Measurements from ENCODE around the gene FBP1. TPM values are rescaled to one million over a fixed set of nuclear protein-coding genes. Genes with fewer than 3 reads are reported as not detected.

FBP1 gene
- total RNA-seq, 1 donor from 2014 or later, result not detected

DNA sequence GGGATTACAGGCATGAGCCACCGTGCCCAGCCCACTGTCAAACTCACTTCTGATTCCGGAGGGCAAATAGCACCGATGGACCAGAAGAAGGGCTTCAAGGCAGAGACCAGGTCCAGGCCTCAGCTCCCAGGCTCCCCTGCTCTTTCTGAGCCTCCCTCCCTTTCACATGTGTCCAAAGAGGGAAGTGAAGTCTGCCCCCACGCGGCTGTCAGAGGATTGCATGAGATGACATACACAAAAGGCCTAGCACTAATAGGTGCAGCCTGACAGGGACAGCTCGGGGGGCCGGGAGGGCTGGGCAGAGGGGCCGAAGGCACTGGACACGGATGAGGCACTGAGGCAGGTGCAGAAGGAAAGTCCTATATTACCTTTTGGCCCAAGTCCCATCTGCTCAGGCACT, 16.1 kb downstream of the FBP1 start:
- TF ChIP-seq, protein P1, sequence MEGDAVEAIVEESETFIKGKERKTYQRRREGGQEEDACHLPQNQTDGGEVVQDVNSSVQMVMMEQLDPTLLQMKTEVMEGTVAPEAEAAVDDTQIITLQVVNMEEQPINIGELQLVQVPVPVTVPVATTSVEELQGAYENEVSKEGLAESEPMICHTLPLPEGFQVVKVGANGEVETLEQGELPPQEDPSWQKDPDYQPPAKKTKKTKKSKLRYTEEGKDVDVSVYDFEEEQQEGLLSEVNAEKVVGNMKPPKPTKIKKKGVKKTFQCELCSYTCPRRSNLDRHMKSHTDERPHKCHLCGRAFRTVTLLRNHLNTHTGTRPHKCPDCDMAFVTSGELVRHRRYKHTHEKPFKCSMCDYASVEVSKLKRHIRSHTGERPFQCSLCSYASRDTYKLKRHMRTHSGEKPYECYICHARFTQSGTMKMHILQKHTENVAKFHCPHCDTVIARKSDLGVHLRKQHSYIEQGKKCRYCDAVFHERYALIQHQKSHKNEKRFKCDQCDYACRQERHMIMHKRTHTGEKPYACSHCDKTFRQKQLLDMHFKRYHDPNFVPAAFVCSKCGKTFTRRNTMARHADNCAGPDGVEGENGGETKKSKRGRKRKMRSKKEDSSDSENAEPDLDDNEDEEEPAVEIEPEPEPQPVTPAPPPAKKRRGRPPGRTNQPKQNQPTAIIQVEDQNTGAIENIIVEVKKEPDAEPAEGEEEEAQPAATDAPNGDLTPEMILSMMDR (IDR thresholded peaks at IDR 0.05), result peak; percentile 37
- no peak overlapping the region for H3K27ac Mint-ChIP-seq (ENCODE audit: unreplicated experiment)
- no peaks in the 10 kb centered on the region for H3K27me3 Mint-ChIP-seq (ENCODE audit: unreplicated experiment)
- no peak for DNase-seq (ENCODE audit: extremely low spot score, unreplicated experiment)
- no peaks in the 10 kb centered on the region for H3K36me3 Mint-ChIP-seq (ENCODE audit: unreplicated experiment)
- H3K4me1 Mint-ChIP-seq (ENCODE audit: unreplicated experiment), result peaks cover 19% of the 10 kb centered on the region
- no peak overlapping the region for H3K4me3 Mint-ChIP-seq (ENCODE audit: unreplicated experiment)
- no peaks in the 10 kb centered on the region for H3K9me3 Mint-ChIP-seq (ENCODE audit: unreplicated experiment)

DNA sequence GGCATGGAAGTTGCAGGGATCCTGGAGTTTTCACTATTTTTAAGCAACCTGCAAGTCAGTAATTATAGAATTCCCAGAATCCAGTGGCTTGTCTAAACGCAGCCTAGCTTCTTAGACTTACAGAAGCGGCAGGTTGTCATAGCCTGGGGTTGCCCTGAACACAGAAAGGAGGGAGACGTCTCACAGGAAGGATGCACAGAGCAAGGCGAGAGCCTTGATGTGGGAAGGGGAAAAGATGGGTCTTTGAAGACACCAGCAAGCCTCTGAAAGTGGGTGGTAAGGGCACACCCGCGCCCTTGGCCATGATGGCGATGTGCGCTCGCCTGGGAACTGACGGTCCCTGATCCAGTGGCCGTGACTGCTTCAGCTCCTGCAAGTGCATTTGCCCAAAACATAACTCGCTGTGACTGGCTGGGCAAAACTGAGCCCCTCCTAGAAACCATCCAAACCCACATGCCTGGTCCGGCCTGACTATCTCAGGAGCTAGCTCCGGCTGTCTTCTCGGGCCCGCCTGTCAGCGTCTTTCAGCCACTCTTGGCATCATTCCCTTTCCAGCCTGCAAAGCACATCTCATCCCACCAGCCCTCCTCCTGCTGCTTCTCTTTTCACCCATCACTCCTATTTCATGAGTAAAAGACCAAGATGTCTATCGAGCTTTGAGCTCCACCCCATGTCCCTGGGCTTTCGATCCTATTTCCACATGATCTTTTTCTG, 17.1 kb downstream of the FBP1 start:
- no peaks in the 10 kb centered on the region for H3K36me3 Mint-ChIP-seq (ENCODE audit: unreplicated experiment)
- no peak overlapping the region for H3K4me3 Mint-ChIP-seq (ENCODE audit: unreplicated experiment)
- no peaks in the 10 kb centered on the region for H3K27me3 Mint-ChIP-seq (ENCODE audit: unreplicated experiment)
- peaks cover 19% of the 10 kb centered on the region for H3K4me1 Mint-ChIP-seq (ENCODE audit: unreplicated experiment)
- H3K9me3 Mint-ChIP-seq (ENCODE audit: unreplicated experiment), result no peaks in the 10 kb centered on the region
- no peak overlapping the region for H3K27ac Mint-ChIP-seq (ENCODE audit: unreplicated experiment)
- TF ChIP-seq, protein P1 (IDR thresholded peaks at IDR 0.05), result no peak
- DNase-seq (ENCODE audit: extremely low spot score, unreplicated experiment), result no peak

DNA sequence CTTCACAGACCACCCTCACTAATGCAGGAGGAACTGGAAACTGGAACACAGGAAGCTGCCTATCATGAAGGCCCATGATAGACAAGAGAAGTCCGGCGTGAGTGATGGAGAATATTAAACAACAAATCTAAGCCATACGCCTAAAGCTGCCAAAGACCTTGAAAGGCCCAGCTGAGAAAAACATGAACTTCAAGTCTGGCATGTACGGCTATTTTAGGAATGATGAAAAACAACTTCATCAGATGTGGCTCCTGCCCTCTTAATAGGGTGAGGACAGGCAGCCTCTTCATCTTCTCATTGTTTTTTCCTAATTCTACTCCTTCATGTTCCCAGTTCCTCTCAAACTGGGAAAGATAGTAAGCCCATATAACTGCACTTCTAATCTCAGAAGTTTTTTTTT, 20.3 kb downstream of the FBP1 start:
- no peaks in the 10 kb centered on the region for H3K9me3 Mint-ChIP-seq (ENCODE audit: unreplicated experiment)
- no peak overlapping the region for H3K27ac Mint-ChIP-seq (ENCODE audit: unreplicated experiment)
- H3K27me3 Mint-ChIP-seq (ENCODE audit: unreplicated experiment), result peaks cover 2% of the 10 kb centered on the region
- H3K4me1 Mint-ChIP-seq (ENCODE audit: unreplicated experiment), result peaks cover 10% of the 10 kb centered on the region
- TF ChIP-seq, protein P1 (IDR thresholded peaks at IDR 0.05), result no peak
- no peak overlapping the region for H3K4me3 Mint-ChIP-seq (ENCODE audit: unreplicated experiment)
- DNase-seq (ENCODE audit: extremely low spot score, unreplicated experiment), result no peak
- H3K36me3 Mint-ChIP-seq (ENCODE audit: unreplicated experiment), result no peaks in the 10 kb centered on the region

DNA sequence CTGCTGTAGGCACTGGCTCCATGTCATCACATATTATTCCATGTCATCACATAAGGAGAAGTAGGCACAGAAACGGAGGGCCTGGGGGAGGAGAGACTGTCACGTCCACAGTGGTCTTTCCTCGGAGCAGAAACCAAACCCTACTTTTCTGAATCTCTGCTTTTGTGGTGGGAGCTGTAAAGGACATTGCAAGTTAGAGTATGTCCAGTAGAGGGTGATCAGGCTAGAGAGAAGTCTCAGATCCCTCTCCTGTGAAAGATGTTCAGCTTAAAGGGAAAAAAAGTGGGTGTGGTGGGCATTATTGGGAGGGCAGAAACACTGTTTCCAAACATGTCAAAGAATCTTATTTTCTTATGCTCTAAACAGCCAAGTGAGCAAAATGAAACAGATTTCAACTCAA, 26.3 kb downstream of the FBP1 start:
- TF ChIP-seq, protein P1 (IDR thresholded peaks at IDR 0.05), result no peak
- Mint-ChIP-seq H3K9me3 (ENCODE audit: unreplicated experiment) (no peaks in the 10 kb centered on the region), H3K4me3 (ENCODE audit: unreplicated experiment) (no peak overlapping the region), H3K27ac (ENCODE audit: unreplicated experiment) (no peak overlapping the region), H3K27me3 (ENCODE audit: unreplicated experiment) (peaks cover 20% of the 10 kb centered on the region), H3K36me3 (ENCODE audit: unreplicated experiment) (no peaks in the 10 kb centered on the region), H3K4me1 (ENCODE audit: unreplicated experiment) (no peaks in the 10 kb centered on the region)
- DNase-seq (ENCODE audit: extremely low spot score, unreplicated experiment), result no peak

DNA sequence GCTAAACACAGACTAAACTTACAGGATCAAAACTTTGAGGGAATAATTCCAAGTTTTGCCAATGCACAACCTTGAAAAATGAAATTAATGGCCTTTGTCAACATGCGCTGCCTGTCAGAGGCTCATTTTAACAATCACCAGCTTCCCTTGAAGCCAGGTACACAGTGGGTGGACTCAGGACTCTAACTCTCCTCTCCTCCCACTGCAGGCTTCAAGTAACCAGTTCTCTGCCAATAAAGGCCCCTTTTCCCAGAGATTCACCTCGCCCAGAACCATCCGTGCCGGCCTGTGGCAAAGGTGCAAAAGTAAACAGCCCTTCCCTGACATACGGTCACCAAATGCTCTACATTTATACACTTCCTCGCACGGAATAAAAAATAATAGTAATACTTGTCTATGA, 27.2 kb downstream of the FBP1 start:
- H3K4me3 Mint-ChIP-seq (ENCODE audit: unreplicated experiment), result no peak overlapping the region
- TF ChIP-seq, protein P1 (IDR thresholded peaks at IDR 0.05), result no peak

More for the DNA sequence above, 27.2 kb downstream of the FBP1 start:
- Mint-ChIP-seq H3K27me3 (ENCODE audit: unreplicated experiment) (peaks cover 27% of the 10 kb centered on the region), H3K27ac (ENCODE audit: unreplicated experiment) (no peak overlapping the region), H3K4me1 (ENCODE audit: unreplicated experiment) (no peaks in the 10 kb centered on the region), H3K9me3 (ENCODE audit: unreplicated experiment) (no peaks in the 10 kb centered on the region), H3K36me3 (ENCODE audit: unreplicated experiment) (no peaks in the 10 kb centered on the region)
- DNase-seq (ENCODE audit: extremely low spot score, unreplicated experiment), result no peak
